Measurements from ENCODE around the gene PCDHGB4.
A peak's percentile ranks its signal among the peaks of the same experiment; 100 is the strongest.
"Not testable (repeated sequence)": the region's sequence is repeated elsewhere in the genome, so short reads cannot be mapped to it uniquely, and the experiment has no call there.

Gene PCDHGB4

DNA sequence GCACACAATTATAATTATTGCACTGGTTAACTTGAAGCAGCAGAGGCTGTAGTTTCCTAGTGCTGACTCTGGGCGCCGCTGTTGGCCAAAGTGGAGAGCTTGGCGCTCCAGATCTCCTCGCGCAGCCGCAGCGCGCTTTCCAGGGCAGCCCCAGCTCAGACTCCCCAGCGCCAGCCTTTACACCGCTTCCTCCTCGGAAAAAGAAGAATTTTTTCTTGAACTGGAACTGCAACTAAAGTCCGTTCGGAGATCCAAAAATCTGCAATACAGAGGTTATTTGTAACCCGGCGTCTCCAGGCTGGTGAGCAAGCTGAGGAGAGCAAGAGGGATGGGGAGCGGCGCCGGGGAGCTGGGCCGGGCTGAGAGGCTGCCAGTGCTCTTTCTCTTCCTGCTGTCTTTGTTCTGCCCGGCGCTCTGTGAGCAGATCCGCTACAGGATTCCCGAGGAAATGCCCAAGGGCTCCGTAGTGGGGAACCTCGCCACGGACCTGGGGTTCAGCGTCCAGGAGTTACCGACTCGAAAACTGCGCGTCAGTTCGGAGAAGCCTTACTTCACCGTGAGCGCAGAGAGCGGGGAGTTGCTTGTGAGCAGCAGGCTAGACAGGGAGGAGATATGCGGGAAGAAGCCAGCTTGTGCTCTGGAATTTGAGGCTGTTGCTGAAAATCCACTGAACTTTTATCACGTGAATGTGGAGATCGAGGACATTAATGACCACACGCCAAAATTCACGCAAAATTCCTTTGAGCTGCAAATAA lies at the start of gene PCDHGB4:
TSS of gene PCDHGB4 (plus strand) at position 142 of the 755 bp plus-strand sequence. CDS start at position 329, 187 bp downstream.
- DNase-seq (ENCODE audit: low spot score), result not testable (repeated sequence)

DNA sequence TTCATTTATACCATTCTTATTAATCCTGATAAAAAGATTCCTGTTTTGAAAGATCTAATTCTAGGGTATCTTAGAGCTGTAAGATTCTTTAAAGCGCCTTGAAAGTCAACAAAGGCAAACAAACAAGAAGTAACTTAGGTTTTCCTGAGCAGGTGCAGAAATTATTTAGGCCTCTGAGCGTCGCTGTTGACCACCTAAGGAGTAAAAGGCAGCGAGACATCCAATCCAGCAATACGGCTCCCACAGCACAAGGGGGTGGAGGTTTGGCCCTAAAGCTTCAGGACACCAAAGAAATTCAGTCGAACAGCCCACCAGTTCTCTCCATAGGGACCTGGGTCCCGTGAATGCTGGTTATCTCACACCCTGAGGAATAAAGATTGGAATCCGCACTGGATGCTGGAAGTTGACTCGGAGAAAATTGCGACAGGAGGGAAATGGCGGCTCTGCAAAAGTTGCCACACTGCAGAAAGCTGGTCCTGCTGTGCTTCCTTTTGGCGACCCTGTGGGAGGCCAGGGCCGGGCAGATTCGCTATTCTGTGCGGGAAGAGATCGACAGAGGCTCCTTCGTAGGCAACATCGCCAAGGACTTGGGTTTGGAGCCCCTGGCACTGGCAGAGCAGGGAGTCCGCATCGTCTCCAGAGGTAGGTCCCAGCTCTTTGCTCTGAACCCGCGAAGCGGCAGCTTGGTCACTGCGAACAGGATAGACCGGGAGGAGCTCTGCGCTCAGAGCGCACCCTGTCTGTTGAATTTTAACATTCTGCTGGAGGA lies 48.8 kb upstream of the PCDHGB4 start, which contains the start of gene PCDHGA2:
TSS of gene PCDHGA2 (plus strand) at position 223 of the 769 bp plus-strand sequence.
- no peak for DNase-seq (ENCODE audit: low spot score)

DNA sequence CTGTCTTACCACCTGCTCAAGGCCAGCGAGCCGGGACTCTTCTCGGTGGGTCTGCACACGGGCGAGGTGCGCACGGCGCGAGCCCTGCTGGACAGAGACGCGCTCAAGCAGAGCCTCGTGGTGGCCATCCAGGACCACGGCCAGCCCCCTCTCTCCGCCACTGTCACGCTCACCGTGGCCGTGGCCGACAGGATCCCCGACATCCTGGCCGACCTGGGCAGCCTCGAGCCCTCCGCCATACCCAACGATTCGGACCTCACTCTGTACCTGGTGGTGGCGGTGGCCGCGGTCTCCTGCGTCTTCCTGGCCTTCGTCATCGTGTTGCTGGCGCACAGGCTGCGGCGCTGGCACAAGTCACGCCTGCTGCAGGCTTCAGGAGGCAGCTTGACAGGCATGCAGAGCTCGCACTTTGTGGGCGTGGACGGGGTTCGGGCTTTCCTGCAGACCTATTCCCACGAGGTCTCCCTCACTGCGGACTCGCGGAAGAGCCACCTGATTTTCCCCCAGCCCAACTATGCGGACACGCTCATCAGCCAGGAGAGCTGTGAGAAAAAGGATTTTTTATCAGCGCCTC lies 46.6 kb upstream of the PCDHGB4 start:
- not testable (repeated sequence) for DNase-seq (ENCODE audit: low spot score)

DNA sequence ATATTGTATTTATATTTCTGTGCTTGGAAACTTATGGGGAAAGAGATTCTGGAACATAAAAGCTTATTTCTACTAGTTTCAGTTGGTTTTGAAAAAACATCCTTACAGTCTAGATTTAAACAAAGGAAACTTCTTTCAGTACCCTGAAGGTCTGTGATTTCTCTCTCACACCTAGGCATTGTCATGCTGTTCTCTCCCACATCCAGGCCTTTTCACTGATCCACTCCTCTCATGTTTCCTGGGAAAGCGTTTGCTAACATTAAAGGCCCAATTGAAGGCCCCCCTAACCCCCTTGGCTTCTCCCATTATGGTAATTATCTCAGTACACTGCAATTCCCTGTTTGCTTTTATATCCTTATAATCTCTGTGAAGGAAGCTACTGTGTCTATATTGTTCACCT lies 44.7 kb upstream of the PCDHGB4 start:
- no peak for DNase-seq (ENCODE audit: low spot score)

DNA sequence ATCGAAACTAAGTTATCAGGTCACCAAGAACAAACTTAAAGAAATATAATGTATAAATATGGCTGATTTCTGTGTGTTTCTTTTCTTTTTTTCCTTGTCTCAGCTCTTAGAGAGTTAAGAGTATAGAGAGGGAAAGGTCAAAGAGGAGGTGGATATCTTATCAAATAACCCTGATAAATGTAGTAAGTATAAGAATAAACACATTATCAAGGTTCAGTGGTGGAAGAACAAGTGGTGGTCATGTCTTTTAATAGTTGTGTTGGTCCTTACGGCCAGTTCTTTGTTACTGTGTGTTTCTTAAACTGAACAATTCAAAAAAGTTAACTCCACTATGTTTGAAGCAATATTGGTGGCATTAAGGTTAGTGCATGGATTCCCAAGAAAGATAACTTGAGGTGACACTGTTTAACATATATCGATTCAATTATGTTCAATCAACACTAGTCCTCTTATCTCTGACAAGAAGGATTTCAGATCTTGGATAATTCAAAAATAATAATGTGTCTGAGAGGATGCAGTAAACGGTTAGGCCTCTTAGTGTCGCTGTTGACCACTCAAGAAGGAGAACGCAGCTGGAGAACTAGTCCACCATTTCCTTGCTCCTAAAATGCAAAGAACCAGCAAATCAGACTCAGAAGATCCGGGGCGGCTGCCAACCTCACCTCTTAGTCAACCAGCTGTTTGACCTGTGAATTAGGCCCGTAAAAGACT lies 44.1 kb upstream of the PCDHGB4 start, which contains the start of gene PCDHGA3:
TSS of gene PCDHGA3 (plus strand) at position 588 of the 711 bp plus-strand sequence. CDS start 205 bp downstream, outside the sequence.
- DNase-seq (ENCODE audit: low spot score), result peak; percentile 13

DNA sequence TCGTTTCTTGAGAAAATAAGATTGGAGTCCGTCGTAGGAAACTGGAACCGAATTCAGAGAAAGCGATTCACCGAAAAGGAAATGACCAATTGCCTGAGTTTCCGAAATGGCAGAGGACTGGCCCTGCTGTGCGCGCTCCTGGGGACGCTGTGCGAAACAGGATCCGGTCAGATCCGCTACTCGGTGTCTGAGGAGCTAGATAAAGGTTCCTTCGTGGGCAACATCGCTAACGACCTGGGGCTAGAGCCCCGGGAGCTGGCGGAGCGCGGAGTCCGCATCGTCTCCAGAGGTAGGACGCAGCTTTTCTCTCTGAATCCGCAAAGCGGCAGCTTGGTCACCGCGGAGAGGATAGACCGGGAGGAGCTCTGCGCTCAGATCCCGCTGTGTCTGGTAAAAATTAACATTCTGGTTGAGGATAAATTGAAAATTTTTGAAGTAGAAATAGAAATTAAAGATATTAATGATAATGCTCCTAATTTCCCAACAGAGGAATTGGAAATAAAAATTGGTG lies 43.5 kb upstream of the PCDHGB4 start:
- no peak for DNase-seq (ENCODE audit: low spot score)

DNA sequence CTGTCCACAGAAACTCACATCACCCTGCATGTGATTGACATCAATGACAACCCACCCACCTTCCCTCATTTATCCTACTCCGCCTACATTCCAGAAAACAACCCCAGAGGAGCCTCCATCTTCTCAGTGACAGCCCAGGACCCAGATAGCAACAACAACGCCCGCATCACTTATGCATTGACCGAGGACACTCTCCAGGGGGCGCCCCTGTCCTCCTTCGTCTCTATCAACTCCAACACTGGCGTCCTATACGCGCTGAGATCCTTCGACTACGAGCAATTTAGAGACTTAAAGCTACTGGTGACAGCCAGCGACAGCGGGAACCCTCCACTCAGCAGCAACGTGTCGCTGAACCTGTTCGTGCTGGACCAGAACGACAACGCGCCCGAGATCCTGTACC lies 42.2 kb upstream of the PCDHGB4 start:
- no peak for DNase-seq (ENCODE audit: low spot score)

DNA sequence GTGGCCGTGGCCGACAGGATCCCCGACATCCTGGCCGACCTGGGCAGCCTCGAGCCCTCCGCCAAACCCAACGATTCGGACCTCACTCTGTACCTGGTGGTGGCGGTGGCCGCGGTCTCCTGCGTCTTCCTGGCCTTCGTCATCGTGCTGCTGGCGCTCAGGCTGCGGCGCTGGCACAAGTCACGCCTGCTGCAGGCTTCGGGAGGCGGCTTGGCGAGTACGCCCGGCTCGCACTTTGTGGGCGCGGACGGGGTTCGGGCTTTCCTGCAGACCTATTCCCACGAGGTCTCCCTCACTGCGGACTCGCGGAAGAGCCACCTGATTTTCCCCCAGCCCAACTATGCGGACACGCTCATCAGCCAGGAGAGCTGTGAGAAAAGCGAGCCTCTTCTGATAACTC lies 41.5 kb upstream of the PCDHGB4 start:
- DNase-seq (ENCODE audit: low spot score), result not testable (repeated sequence)

DNA sequence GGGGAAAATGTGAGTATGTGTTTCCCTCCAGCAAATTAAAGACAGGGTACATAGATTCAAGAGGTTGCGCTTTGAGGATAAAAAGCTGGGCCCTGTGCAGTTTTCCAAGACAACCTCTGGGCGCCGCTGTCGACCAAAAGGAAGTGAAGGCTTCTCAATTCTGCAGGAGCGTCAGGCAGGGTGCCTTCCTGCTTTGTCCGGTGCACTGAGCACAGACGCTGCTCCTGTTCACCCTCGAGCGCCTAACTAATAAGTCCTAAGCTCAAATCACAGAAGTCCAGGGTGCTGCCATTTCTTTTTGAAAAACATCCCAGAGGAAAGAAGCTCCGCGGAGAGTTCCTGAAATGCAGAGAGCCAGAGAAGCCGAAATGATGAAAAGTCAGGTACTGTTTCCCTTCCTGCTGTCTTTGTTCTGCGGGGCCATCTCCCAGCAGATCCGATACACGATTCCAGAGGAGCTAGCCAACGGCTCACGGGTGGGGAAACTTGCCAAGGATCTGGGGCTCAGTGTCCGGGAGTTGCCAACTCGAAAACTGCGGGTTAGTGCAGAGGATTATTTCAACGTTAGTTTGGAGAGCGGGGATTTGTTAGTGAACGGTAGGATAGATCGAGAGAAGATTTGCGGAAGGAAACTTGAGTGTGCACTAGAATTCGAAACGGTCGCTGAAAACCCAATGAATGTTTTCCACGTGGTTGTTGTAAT lies 37.4 kb upstream of the PCDHGB4 start, which contains the start of gene PCDHGB1:
TSS of gene PCDHGB1 (plus strand) at position 183 of the 703 bp plus-strand sequence. CDS start at position 345, 162 bp downstream.
- DNase-seq (ENCODE audit: low spot score), result no peak

DNA sequence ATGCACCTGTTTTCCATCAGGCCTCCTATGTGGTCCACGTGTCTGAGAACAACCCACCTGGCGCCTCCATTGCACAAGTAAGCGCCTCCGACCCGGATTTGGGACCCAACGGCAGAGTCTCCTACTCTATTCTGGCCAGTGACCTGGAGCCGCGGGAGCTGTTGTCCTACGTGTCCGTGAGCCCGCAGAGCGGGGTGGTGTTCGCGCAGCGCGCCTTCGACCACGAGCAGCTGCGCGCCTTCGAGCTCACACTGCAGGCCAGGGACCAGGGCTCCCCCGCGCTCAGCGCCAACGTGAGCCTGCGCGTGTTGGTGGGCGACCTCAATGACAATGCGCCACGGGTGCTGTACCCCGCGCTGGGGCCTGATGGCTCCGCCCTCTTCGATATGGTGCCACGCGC lies 35.9 kb upstream of the PCDHGB4 start:
- no peak for DNase-seq (ENCODE audit: low spot score)

DNA sequence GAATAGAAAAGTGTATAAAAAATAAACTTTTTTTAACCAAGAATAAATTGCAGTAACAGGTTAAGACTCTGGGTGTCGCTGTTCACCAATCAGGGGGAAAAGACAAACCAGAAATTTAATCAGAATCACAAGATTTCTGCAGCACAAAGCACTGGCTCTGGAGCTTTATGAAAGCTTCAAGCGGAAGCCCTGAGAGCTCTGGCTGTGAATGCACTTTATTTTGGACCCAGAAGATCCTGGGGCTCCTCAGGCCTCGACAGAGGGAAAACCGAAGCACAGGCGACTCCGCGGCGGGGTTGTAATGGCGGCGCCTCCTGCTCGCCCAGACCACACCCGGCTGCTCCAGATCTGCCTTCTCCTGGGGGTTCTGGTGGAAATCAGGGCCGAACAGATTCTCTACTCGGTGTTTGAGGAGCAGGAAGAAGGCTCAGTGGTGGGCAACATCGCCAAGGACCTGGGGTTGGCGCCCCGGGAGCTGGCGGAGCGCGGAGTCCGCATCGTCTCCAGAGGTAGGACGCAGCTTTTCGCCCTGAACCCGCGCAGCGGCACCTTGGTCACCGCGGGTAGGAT lies 32.5 kb upstream of the PCDHGB4 start, which contains the start of gene PCDHGA4:
TSS of gene PCDHGA4 (plus strand) at position 122 of the 570 bp plus-strand sequence. CDS start at position 209, 87 bp downstream.
- no peak for DNase-seq (ENCODE audit: low spot score)

DNA sequence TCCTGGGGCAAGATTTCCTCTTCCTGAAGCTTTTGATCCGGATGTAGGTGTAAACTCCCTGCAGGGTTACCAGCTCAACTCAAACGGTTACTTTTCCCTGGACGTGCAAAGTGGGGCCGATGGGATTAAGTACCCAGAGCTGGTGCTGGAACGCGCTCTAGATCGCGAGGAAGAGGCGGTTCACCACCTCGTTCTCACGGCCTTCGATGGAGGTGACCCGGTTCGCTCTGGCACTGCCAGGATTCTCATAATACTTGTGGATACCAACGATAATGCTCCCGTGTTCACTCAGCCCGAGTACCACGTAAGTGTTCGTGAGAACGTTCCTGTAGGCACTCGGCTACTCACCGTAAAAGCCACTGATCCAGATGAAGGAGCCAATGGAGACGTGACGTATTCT lies 31.9 kb upstream of the PCDHGB4 start:
- DNase-seq (ENCODE audit: low spot score), result no peak

DNA sequence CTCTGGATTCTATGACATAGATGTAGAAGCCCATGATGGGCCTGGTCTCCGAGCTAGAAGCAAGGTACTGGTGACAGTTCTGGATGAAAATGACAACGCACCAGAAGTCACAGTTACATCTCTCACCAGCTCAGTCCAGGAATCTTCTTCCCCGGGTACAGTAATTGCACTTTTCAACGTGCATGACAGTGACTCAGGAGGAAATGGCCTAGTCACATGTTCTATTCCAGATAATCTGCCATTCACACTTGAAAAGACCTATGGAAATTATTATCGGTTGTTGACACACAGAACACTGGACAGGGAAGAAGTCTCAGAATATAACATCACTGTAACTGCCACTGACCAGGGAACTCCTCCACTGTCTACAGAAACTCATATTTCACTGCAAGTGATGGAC lies 31.4 kb upstream of the PCDHGB4 start:
- no peak for DNase-seq (ENCODE audit: low spot score)

DNA sequence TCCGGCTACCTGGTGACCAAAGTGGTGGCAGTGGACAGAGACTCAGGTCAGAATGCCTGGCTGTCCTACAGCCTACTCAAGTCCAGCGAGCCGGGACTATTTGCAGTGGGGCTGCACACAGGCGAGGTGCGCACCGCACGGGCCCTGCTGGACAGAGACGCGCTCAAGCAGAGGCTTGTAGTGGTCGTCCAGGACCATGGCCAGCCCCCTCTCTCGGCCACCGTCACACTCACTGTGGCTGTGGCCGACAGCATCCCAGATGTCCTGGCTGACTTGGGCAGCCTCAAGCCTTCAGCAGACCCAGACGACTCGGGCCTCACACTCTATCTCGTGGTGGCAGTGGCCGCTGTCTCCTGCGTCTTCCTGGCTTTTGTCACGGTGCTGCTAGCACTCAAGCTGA lies 30.5 kb upstream of the PCDHGB4 start:
- no peak for DNase-seq (ENCODE audit: low spot score)

DNA sequence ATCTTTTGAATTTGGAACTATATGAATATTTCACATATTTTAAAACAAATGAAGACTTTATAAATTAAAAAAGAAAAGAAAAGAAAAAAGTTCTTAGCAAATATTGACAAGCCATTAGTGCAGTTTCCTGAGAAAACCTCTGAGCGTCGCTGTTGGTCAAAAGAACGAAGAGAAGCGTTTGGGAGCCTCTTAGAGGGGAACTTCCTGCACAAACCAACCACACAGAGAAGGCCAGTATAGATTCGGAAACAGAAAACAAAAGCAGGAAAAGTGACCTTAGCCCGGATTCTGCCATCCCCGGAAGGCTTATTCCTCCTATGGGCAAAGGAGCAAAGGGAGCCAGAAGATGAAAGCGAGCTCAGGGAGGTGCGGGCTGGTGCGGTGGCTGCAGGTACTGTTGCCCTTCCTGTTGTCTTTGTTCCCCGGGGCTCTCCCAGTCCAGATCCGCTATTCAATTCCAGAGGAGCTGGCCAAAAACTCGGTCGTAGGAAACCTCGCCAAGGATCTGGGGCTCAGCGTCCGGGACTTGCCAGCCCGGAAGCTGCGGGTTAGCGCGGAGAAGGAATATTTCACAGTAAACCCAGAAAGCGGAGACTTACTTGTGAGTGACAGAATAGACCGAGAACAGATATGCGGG lies 27.6 kb upstream of the PCDHGB4 start, which contains the start of gene PCDHGB2:
TSS of gene PCDHGB2 (plus strand) at position 205 of the 637 bp plus-strand sequence. CDS start at position 347, 142 bp downstream.
- DNase-seq (ENCODE audit: low spot score), result no peak

DNA sequence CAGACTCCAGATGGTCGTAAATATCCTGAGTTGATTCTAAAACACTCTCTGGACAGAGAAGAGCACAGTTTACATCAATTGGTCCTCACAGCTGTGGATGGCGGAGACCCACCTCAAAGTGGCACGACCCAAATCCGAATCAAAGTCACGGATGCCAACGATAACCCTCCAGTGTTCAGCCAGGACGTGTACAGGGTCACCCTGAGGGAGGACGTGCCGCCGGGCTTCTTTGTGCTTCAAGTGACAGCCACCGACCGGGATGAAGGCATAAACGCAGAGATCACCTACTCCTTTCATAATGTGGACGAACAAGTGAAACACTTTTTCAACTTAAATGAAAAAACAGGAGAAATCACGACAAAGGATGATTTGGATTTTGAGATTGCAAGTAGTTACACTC lies 26.8 kb upstream of the PCDHGB4 start:
- no peak for DNase-seq (ENCODE audit: low spot score)

DNA sequence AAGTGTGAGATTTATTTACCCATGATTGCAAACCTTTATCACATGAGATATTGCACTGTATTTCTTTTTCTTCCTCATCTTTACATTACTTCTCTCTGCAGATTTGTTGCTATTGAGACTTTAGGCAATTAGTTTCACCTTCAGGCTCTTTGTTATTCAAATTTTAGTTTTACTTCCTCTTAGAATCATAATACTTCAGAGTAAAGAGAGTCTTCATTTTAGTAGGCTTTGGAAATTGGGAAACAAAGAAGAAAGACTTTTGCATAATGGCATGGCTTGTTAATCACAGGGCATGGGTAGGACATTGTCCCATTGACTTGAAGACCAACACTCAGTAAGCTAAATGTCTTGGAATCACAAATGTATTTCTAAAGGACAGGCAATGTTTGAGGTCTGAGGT lies 24.8 kb upstream of the PCDHGB4 start:
- DNase-seq (ENCODE audit: low spot score), result no peak

DNA sequence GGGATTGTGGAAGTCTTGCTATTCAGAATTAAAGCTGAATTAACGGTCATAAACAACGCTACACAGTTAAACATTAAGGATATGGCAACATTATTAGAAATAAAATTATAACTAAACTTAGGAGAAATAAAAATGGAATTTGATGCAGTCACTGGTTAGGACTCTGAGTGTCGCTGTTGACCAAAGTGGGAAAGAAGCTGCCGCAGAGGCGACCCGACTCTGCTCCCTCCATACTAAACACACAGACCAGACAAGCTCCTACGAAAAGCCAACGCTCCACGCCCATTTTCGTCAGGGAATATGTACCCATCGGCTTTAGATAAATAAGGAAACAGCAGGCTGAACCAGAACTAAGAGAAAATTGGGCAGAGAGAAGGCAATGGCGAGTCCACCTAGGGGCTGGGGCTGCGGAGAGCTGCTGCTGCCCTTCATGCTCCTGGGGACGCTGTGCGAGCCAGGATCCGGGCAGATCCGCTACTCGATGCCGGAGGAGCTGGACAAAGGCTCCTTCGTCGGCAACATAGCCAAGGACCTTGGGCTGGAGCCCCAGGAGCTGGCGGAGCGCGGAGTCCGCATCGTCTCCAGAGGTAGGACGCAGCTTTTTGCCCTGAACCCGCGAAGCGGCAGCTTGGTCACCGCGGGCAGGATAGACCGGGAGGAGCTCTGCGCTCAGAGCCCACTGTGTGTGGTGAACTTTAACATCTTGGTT lies 23.4 kb upstream of the PCDHGB4 start, which contains the start of gene PCDHGA5:
TSS of gene PCDHGA5 (plus strand) at position 211 of the 709 bp plus-strand sequence. CDS start at position 380, 169 bp downstream.
- DNase-seq (ENCODE audit: low spot score), result no peak

Data from hematopoietic multipotent progenitor cell treated with erythropoietin and hydrocortisone succinate and interleukin-3 and kit ligand, for 17 days (in vitro differentiated cells).